Uterus (tissue), 2 donors: ENCODE measurements around the gene PCNX1.

ENCODE experiments used
- POLR2A ChIP-seq, 2 donors: fragments of 450-650 bp; IDR thresholded peaks; one replicate each; pipeline ENCODE4 v1.6.1; 2016; ENCODE audit warnings: antibody characterized with exemption in 2 of 2, mild to moderate bottlenecking in 1 of 2, moderate library complexity in 1 of 2
- TF ChIP-seq, protein P1 (sequence below), 4 experiments: fragments of 200-600 bp in 2 of 4; fragments of 450-650 bp in 2 of 4; sonication (generic) in 2 of 4; IDR thresholded peaks; one replicate each; pipeline ENCODE4 v1.5.1; 2016 to 2019; ENCODE audit warnings: antibody characterized with exemption in 4 of 4, mild to moderate bottlenecking in 2 of 4, moderate library complexity in 1 of 4

DNA sequence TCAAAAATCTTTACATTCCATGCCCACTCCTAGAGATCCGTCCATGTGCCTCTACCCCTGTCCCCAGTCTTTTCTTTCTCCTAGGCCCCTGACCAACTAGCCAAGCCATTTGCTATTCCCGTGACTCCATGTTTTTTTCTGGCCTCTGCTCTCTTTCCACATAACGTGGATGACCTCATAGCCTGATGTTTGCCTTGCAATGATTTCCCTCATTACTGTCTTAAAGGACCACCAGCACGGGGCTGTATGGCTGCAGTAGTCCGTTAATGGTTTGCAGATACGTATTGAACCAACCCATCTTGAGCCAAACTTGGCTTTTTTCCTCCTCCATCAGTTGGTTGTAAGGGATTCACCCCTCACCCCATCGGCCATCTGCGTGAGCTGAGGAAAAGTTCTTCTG lies 226.0 kb downstream of the PCNX1 start:
- TF ChIP-seq, protein P1, sequence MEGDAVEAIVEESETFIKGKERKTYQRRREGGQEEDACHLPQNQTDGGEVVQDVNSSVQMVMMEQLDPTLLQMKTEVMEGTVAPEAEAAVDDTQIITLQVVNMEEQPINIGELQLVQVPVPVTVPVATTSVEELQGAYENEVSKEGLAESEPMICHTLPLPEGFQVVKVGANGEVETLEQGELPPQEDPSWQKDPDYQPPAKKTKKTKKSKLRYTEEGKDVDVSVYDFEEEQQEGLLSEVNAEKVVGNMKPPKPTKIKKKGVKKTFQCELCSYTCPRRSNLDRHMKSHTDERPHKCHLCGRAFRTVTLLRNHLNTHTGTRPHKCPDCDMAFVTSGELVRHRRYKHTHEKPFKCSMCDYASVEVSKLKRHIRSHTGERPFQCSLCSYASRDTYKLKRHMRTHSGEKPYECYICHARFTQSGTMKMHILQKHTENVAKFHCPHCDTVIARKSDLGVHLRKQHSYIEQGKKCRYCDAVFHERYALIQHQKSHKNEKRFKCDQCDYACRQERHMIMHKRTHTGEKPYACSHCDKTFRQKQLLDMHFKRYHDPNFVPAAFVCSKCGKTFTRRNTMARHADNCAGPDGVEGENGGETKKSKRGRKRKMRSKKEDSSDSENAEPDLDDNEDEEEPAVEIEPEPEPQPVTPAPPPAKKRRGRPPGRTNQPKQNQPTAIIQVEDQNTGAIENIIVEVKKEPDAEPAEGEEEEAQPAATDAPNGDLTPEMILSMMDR (IDR thresholded peaks at IDR 0.05) = no peak
- no peak for TF ChIP-seq POLR2A (IDR thresholded peaks at IDR 0.05)
